Neural cell (in vitro differentiated cells): Measurements from ENCODE around the gene FOXK1.

ENCODE experiments used
- EP300 ChIP-seq: fragments of 450-650 bp; conservative IDR thresholded peaks from 2 replicates; pipeline ENCODE4 v1.6.1; 2014; ENCODE audit warnings: antibody characterized with exemption, mild to moderate bottlenecking, moderate library complexity; ENCODE audit not compliant: poor library complexity, severe bottlenecking
- EZH2 ChIP-seq: fragments of 200-600, 300-800 bp; shearing (Covaris generic), sonication (generic); IDR thresholded peaks from 2 replicates; pipeline ENCODE4 v1.6.1; 2014; ENCODE audit warnings: antibody characterized with exemption, low read length, borderline replicate concordance, mild to moderate bottlenecking; ENCODE audit not compliant: insufficient read depth, poor library complexity, severe bottlenecking
- SMC3 ChIP-seq: fragments of 450-650 bp; conservative IDR thresholded peaks from 2 replicates; pipeline ENCODE4 v1.6.1; 2014; ENCODE audit warnings: antibody characterized with exemption, mild to moderate bottlenecking, moderate library complexity; ENCODE audit not compliant: poor library complexity
- TF ChIP-seq, protein P1 (sequence below): IDR thresholded peaks from 2 replicates; pipeline ENCODE4 v1.6.1; 2012; ENCODE audit warnings: borderline replicate concordance
- TF ChIP-seq, protein P2 (sequence below): fragments of 450-650 bp; IDR thresholded peaks from 2 replicates; pipeline ENCODE4 v1.5.1; 2014; ENCODE audit warnings: antibody characterized with exemption, mild to moderate bottlenecking, moderate library complexity; ENCODE audit not compliant: poor library complexity, severe bottlenecking

GRCh38 chr7:4764402-4765007 lies 82.4 kb downstream of the FOXK1 start:
- TF ChIP-seq, protein P1, sequence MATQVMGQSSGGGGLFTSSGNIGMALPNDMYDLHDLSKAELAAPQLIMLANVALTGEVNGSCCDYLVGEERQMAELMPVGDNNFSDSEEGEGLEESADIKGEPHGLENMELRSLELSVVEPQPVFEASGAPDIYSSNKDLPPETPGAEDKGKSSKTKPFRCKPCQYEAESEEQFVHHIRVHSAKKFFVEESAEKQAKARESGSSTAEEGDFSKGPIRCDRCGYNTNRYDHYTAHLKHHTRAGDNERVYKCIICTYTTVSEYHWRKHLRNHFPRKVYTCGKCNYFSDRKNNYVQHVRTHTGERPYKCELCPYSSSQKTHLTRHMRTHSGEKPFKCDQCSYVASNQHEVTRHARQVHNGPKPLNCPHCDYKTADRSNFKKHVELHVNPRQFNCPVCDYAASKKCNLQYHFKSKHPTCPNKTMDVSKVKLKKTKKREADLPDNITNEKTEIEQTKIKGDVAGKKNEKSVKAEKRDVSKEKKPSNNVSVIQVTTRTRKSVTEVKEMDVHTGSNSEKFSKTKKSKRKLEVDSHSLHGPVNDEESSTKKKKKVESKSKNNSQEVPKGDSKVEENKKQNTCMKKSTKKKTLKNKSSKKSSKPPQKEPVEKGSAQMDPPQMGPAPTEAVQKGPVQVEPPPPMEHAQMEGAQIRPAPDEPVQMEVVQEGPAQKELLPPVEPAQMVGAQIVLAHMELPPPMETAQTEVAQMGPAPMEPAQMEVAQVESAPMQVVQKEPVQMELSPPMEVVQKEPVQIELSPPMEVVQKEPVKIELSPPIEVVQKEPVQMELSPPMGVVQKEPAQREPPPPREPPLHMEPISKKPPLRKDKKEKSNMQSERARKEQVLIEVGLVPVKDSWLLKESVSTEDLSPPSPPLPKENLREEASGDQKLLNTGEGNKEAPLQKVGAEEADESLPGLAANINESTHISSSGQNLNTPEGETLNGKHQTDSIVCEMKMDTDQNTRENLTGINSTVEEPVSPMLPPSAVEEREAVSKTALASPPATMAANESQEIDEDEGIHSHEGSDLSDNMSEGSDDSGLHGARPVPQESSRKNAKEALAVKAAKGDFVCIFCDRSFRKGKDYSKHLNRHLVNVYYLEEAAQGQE: no peak
- TF ChIP-seq EZH2 (no peak), EP300 (no peak), SMC3 (no peak)
- TF ChIP-seq, protein P2, sequence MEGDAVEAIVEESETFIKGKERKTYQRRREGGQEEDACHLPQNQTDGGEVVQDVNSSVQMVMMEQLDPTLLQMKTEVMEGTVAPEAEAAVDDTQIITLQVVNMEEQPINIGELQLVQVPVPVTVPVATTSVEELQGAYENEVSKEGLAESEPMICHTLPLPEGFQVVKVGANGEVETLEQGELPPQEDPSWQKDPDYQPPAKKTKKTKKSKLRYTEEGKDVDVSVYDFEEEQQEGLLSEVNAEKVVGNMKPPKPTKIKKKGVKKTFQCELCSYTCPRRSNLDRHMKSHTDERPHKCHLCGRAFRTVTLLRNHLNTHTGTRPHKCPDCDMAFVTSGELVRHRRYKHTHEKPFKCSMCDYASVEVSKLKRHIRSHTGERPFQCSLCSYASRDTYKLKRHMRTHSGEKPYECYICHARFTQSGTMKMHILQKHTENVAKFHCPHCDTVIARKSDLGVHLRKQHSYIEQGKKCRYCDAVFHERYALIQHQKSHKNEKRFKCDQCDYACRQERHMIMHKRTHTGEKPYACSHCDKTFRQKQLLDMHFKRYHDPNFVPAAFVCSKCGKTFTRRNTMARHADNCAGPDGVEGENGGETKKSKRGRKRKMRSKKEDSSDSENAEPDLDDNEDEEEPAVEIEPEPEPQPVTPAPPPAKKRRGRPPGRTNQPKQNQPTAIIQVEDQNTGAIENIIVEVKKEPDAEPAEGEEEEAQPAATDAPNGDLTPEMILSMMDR: no peak
